Trophoblast cell (in vitro differentiated cells and primary cell): ENCODE measurements around the gene GLA.

Experiments used
- DNase-seq, 2 donors: peaks; one replicate each; pipeline ENCODE4 v3.0.0-alpha.2; 2016
- H2AFZ ChIP-seq: 2 replicates; pipeline ENCODE4 v1.6.1; 2013; ENCODE audit warnings: low read length, moderate library complexity, mild to moderate bottlenecking; ENCODE audit not compliant: insufficient read depth, poor library complexity
- H2AK5ac ChIP-seq: 2 replicates; pipeline ENCODE4 v1.6.1; 2013; ENCODE audit warnings: mild to moderate bottlenecking, low read length
- H2BK120ac ChIP-seq: 2 replicates; pipeline ENCODE4 v1.6.1; 2013; ENCODE audit warnings: low read length, mild to moderate bottlenecking, moderate library complexity; ENCODE audit not compliant: insufficient read depth, poor library complexity
- H2BK12ac ChIP-seq: 2 replicates; pipeline ENCODE4 v1.6.1; 2013; ENCODE audit warnings: mild to moderate bottlenecking, low read length, moderate library complexity
- H2BK5ac ChIP-seq: 2 replicates; pipeline ENCODE4 v1.6.1; 2013; ENCODE audit warnings: low read length, low read depth, moderate library complexity, mild to moderate bottlenecking; ENCODE audit not compliant: poor library complexity
- H3K14ac ChIP-seq: 2 replicates; pipeline ENCODE4 v1.6.1; 2013; ENCODE audit warnings: mild to moderate bottlenecking, low read length
- H3K18ac ChIP-seq: 2 replicates; pipeline ENCODE4 v1.6.1; 2013; ENCODE audit warnings: mild to moderate bottlenecking, low read length
- H3K23ac ChIP-seq: 2 replicates; pipeline ENCODE4 v1.6.1; 2013; ENCODE audit warnings: low read length
- H3K27ac ChIP-seq: 2 replicates; pipeline ENCODE4 v1.5.1; 2013; ENCODE audit warnings: low read depth, mild to moderate bottlenecking, inconsistent platforms, low read length, moderate library complexity
- H3K27me3 ChIP-seq: 2 replicates; pipeline ENCODE4 v1.6.1; 2013; ENCODE audit warnings: inconsistent platforms, mild to moderate bottlenecking, low read length, moderate library complexity; ENCODE audit not compliant: insufficient read depth
- H3K36me3 ChIP-seq, 2 experiments: 1 replicate in 1 of 2; 2 replicates in 1 of 2; pipeline ENCODE4 v1.6.1; 2013; ENCODE audit warnings: low read length in 2 of 2, mild to moderate bottlenecking in 2 of 2, moderate library complexity in 1 of 2; ENCODE audit not compliant: insufficient read depth in 2 of 2, control insufficient read depth in 1 of 2
- H3K4ac ChIP-seq: 2 replicates; pipeline ENCODE4 v1.6.1; 2013; ENCODE audit warnings: low read depth, mild to moderate bottlenecking, low read length, moderate library complexity
- H3K4me1 ChIP-seq, 2 experiments: 1 replicate in 1 of 2; 2 replicates in 1 of 2; pipeline ENCODE4 v1.6.1; 2013; ENCODE audit warnings: low read length in 2 of 2, mild to moderate bottlenecking in 2 of 2, moderate library complexity in 1 of 2; ENCODE audit not compliant: insufficient read depth in 2 of 2, control insufficient read depth in 1 of 2
- H3K4me2 ChIP-seq: 2 replicates; pipeline ENCODE4 v1.6.1; 2013; ENCODE audit warnings: inconsistent platforms, mild to moderate bottlenecking, low read length, moderate library complexity
- H3K4me3 ChIP-seq: 2 replicates; pipeline ENCODE4 v1.5.1; 2013; ENCODE audit warnings: mild to moderate bottlenecking, low read depth, low read length, inconsistent platforms
- H3K79me1 ChIP-seq: one replicate; pipeline ENCODE4 v1.6.1; 2013; ENCODE audit warnings: low read length
- H3K79me2 ChIP-seq: 2 replicates; pipeline ENCODE4 v1.6.1; 2013; ENCODE audit warnings: low read length, mild to moderate bottlenecking; ENCODE audit not compliant: control insufficient read depth, insufficient read depth, poor library complexity
- H3K9ac ChIP-seq: 2 replicates; pipeline ENCODE4 v1.6.1; 2013; ENCODE audit warnings: mild to moderate bottlenecking, low read length
- H3K9me3 ChIP-seq: 2 replicates; pipeline ENCODE4 v1.6.1; 2013; ENCODE audit warnings: low read depth, mild to moderate bottlenecking, control low read depth, inconsistent platforms, low read length; ENCODE audit not compliant: insufficient read depth
- H4K12ac ChIP-seq: 2 replicates; pipeline ENCODE4 v1.6.1; 2013; ENCODE audit warnings: low read depth, mild to moderate bottlenecking, low read length, moderate library complexity
- H4K8ac ChIP-seq: 2 replicates; pipeline ENCODE4 v1.6.1; 2013; ENCODE audit warnings: low read depth, mild to moderate bottlenecking, low read length, moderate library complexity
- H4K91ac ChIP-seq: one replicate; pipeline ENCODE4 v1.6.1; 2013; ENCODE audit warnings: low read depth, mild to moderate bottlenecking, low read length, moderate library complexity
- WGBS: extraction: QIAGEN DNeasy Blood & Tissue Kit; methylation state at CpG from one replicate; pipeline ENCODE4 v1.1.7; 2013; ENCODE audit warnings: missing lambda C conversion rate; ENCODE audit not compliant: insufficient read length, insufficient coverage; ENCODE audit errors: extremely low coverage; 5-methylcytosine and 5-hydroxymethylcytosine counted together

Gene GLA

DNA sequence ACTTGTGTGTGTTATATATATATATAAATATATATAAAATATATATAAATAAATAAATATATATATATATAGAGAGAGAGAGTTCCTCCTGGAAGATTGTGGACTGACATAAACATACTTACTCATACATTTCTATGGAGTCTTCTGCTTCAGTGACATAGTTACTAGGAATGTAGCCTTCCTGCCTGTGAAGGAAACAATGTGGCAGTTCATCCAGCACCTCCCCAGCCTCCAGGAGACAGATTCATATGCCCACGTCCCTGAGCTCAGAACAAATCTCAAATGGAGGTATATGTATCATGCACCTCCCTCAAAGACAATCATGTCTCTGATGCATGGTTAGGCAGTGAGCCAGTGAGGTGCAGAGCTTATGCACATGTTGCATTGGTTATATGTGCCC, 47.8 kb downstream of the GLA start:
- Histone ChIP-seq H2BK5ac (no peak overlapping the region), H2BK120ac (no peak overlapping the region), H3K27me3 (no peaks in the 10 kb centered on the region), H3K36me3 (no peaks in the 10 kb centered on the region), H2AK5ac (no peak overlapping the region), H4K91ac (no peak overlapping the region), H4K12ac (no peak overlapping the region), H3K4me3 (no peak overlapping the region), H3K79me1 (no peaks in the 10 kb centered on the region), H3K14ac (no peak overlapping the region), H3K4me2 (no peak overlapping the region), H3K9me3 (no peaks in the 10 kb centered on the region), H4K8ac (no peak overlapping the region), H3K79me2 (no peaks in the 10 kb centered on the region), H3K18ac (no peak overlapping the region), H3K9ac (no peak overlapping the region), H3K4me1 (peaks cover 5 to 6% of the 10 kb centered on the region in 2 experiments), H2BK12ac (no peak overlapping the region), H3K23ac (no peak overlapping the region), H2AFZ (no peak overlapping the region), H3K27ac (no peak overlapping the region), H3K4ac (no peak overlapping the region)
- peak in 1 of 2 donors; percentile 42 for DNase-seq
- WGBS: no CpG with 5 or more reads among the region's 1 CpG

DNA sequence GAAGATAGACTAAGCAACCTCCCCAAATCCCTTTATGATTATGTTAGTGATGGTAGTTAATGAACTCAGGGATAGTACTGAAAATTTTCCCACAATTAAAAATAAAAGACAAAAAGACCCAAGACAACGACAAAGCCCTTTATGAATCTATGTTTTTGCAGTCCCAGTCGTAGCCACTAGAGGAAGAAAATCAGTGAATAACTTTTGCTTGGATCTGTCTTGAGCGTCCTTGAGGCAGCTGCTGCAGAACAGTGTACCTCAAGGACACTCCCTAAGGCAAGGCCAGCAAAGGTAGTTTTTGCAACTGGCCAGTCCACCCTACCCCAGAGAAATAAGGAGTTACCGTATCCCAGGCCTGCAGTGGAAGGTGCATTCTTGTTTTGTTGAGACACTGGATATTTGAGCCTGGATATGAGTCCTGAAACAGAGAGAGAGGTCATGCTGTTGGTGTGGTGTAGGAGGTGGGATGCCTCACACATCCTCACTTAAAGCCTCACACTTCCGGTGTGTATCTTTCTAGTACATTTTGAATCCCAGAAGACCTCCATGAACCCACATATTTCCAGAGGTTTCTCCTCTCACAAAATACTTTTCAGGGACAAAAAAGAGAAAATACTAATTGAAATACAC, 50.4 kb downstream of the GLA start:
- Histone ChIP-seq H2BK5ac (no peak overlapping the region), H4K91ac (no peak overlapping the region), H3K4me1 (peaks cover 5 to 6% of the 10 kb centered on the region in 2 experiments), H3K18ac (no peak overlapping the region), H3K4ac (no peak overlapping the region), H3K4me2 (no peak overlapping the region), H3K27me3 (no peaks in the 10 kb centered on the region), H4K12ac (no peak overlapping the region), H3K14ac (no peak overlapping the region), H2BK120ac (no peak overlapping the region), H2AFZ (no peak overlapping the region), H2AK5ac (no peak overlapping the region), H2BK12ac (no peak overlapping the region), H3K79me1 (no peaks in the 10 kb centered on the region), H3K23ac (no peak overlapping the region), H3K27ac (no peak overlapping the region), H3K9me3 (no peaks in the 10 kb centered on the region), H3K36me3 (no peaks in the 10 kb centered on the region), H3K4me3 (no peak overlapping the region), H4K8ac (no peak overlapping the region), H3K9ac (no peak overlapping the region), H3K79me2 (no peaks in the 10 kb centered on the region)
- DNase-seq: peak in 1 of 2 donors; percentile 46
- no CpG with 5 or more reads among the region's 5 CpGs for WGBS

DNA sequence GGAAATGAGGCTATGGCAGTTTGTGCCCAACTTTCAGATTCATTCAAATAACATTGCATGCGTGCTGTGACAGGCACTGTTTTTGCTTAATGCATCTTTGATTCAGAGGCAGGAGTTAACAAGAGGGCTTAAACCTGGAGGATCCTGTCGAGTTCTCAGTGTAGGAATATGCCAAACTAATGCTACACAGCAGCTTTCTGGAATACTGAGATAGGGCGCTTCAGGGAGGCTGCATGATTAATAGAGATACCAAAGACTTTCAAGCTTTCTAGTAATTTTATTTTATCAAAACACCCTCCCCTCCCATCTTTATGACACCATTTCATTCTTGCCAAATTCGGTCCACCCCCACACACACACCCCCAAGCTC, 58.5 kb downstream of the GLA start:
- no peak overlapping the region for H2AK5ac ChIP-seq
- H2BK5ac ChIP-seq: no peak overlapping the region
- H2AFZ ChIP-seq: no peak overlapping the region
- no peak overlapping the region for H2BK120ac ChIP-seq
- H2BK12ac ChIP-seq: no peak overlapping the region
- no peak overlapping the region for H3K23ac ChIP-seq
- no peak overlapping the region for H4K8ac ChIP-seq
- no peak overlapping the region for H3K14ac ChIP-seq
- no peak overlapping the region for H4K12ac ChIP-seq
- no CpG with 5 or more reads among the region's 4 CpGs for WGBS
- H3K4me1 ChIP-seq: no peaks in the 10 kb centered on the region
- no peak overlapping the region for H3K18ac ChIP-seq
- no peaks in the 10 kb centered on the region for H3K9me3 ChIP-seq
- no peak overlapping the region for H3K27ac ChIP-seq
- H3K79me2 ChIP-seq: peaks cover 4% of the 10 kb centered on the region
- H3K79me1 ChIP-seq: peaks cover 5% of the 10 kb centered on the region
- no peak for DNase-seq
- no peak overlapping the region for H3K4me3 ChIP-seq
- H3K9ac ChIP-seq: peak overlapping the region; percentile 58
- peaks cover 0 to 1% of the 10 kb centered on the region in 2 experiments for H3K36me3 ChIP-seq
- no peak overlapping the region for H4K91ac ChIP-seq
- peak overlapping the region; percentile 76 for H3K4me2 ChIP-seq
- no peaks in the 10 kb centered on the region for H3K27me3 ChIP-seq
- no peak overlapping the region for H3K4ac ChIP-seq

DNA sequence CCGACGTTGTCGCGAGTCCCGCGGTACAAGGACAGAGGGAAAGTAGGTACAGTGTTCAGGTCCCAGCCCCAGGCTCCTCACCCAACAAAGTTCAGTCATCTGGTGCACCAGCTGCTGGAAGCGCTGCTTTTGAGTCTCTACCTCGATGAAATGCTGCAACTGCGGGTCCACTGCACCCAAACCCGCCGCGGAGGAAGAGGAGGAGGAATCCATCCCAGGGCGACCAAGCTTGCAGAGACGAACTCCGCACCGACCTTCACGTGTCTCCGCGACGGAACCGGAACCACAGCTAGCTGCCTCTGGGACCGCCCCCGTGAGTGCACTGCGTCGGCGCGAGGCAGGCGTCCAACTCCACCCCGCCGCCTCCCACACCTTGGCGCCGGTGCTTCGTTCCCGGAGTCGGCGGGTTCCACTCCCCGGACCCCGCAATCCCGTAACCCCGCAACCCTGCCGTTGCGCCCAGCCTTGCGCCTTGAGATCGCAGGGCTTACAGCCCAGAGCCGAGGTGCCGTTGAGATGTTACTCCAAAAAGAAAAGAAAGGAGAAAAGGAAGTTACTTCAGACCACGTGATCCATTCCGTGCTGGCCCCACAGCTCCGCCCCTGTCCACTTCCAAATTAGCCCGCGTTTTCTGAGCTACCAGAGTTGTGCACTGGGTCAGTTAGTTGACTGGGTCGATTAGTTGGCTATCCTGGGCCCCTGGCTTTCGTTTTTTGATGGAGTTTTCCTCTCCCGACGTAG, 59.1 kb downstream of the GLA start, which contains the start of gene TIMM8A:
TIMM8A (minus strand) TSS at position 291 of the 741 bp plus-strand sequence; CDS start at position 213, 78 bp downstream.
- Histone ChIP-seq H3K23ac (no peak within 1 kb of the TSS), H3K9ac (peak within 1 kb of the TSS; percentile 100), H4K8ac (peak within 1 kb of the TSS; percentile 97), H3K14ac (peak within 1 kb of the TSS; percentile 97), H2BK120ac (peak within 1 kb of the TSS; percentile 94), H3K9me3 (no peaks in the 10 kb centered on the region), H3K79me1 (peaks cover 5% of the 10 kb centered on the region), H4K91ac (peak within 1 kb of the TSS; percentile 87), H3K79me2 (peaks cover 4% of the 10 kb centered on the region), H2BK12ac (no peak within 1 kb of the TSS), H2AFZ (peak within 1 kb of the TSS; percentile 72), H3K4me1 (no peaks in the 10 kb centered on the region), H3K27me3 (no peaks in the 10 kb centered on the region), H4K12ac (peak within 1 kb of the TSS; percentile 98), H3K36me3 (peaks cover 0 to 1% of the 10 kb centered on the region in 2 experiments), H3K4me3 (peak within 1 kb of the TSS; percentile 97), H3K18ac (peak within 1 kb of the TSS; percentile 95), H3K4ac (peak within 1 kb of the TSS; percentile 89), H2BK5ac (peak within 1 kb of the TSS; percentile 97), H3K4me2 (peak within 1 kb of the TSS; percentile 76), H2AK5ac (no peak within 1 kb of the TSS), H3K27ac (peak within 1 kb of the TSS; percentile 89)
- peak; percentile 59 to 68 for DNase-seq
- WGBS: no CpG with 5 or more reads among the region's 55 CpGs
